NCI-H510A treated with DMSO at 0.1 percent for 48 hours (cell line): ENCODE results near the gene AFAP1.

Experiments
- DNase-seq: peaks from one replicate; lab custom pipeline; 2025; lab: John Stamatoyannopoulos, UW

The AFAP1 gene

DNA sequence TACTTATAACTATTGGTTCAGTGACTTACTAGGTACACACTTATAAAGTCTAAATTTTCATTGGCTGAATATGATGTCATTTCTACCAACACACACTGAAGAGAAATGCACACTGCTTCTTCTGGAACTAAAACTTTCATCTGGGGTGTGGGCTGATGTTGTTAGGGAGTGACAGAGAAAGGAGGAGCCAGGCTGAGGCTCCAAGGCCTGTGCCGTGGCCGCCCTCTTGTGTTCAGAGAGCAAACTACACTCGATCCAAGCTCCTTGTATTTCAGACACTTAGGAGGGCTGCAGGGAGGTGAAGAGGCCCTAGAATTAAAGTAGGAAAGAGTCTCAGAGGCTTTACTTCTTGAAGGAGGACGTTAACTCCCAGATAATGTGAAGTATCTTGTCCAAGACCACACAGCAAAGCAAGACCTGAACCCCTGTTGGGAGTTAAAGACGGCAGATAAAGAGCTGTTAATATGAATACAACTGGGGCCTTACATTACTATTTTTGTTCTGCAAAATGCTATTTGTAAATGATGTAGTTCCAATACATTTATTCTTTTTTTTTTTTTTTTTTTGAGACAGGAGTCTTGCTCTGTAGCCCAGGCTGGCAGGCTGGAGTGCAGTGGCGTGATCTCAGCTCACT lies 137.5 kb downstream of the AFAP1 start:
- peak; percentile 55 for DNase-seq

DNA sequence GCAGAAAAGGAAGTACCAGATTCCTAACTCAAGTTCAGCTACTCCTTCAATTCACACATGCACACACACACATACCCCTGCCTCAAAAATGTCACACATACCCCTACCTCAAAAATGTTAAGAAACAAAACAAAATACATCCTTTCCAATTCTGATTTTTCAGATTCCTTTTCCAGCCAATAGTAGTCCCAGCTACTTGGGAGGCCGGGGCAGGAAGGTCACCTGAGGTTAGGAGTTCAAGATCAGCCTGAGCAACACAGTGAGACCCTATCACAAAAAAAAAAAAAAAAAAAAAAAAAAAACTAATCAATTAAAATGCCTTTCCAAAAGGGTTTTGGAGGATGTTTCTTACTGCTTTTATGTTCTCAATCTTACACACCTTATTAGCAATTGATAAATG lies 138.0 kb downstream of the AFAP1 start:
- no peak for DNase-seq

DNA sequence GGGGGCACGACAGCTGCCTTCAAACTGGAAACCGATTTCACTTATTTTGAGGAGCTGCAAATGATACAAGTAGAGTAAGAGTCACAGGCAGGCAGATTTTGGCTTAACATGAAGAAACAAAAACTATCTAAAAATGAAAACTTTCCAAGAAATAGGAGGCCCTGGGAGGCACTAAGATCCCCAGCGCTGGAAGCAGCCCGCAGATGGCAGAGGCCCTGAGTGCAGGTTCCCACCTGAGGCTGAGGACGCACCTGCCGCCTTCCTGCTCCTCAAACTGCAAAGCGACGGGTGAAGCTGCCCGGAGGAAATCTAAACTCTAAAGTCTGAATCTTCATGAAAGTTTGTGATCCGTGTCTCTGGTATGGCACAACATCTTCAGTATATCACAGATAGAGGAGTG lies 138.7 kb downstream of the AFAP1 start:
- no peak for DNase-seq

DNA sequence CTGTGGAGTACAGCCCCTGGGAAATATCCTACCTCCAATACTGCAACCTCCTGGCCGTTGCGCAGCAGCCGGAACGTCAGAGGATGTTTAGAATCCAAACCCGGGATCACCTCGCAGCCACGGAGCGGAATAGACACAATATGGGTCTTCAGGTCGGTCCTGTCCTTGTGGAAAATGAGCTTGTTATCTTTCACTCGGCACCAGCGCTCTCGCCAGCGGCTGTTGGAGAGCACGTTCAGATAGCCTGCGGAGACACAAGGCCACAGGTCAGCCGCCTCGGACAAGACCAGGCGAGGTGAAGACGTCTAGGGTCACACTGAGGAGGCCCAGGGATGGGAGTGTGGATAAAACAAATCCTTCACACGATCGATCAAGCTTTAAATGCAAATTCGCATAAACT lies 139.3 kb downstream of the AFAP1 start:
- DNase-seq, result no peak

DNA sequence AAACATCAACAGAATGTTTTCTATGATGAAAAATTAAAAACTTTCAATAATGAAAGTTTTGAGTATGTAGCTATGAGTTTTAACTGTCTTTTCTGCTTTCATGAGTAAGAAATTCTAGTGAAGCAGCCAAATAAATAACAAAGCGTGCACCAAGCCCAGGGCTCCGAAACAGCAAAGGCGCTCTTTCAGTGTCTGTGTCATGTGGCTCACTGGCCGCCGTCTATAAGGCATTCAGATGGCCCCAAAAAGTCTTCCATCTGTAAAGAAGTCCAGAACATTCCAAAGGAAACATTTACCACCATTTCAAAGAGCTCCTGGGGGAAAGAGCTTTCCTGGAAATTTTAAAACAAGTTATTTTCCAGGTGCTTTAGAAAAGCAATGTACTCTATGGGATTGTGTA lies 139.9 kb downstream of the AFAP1 start:
- DNase-seq, result no peak

- DNase-seq, result no peak
Measured at GRCh38 chr4:7799306-7799705, 140.4 kb downstream of the AFAP1 start.

DNA sequence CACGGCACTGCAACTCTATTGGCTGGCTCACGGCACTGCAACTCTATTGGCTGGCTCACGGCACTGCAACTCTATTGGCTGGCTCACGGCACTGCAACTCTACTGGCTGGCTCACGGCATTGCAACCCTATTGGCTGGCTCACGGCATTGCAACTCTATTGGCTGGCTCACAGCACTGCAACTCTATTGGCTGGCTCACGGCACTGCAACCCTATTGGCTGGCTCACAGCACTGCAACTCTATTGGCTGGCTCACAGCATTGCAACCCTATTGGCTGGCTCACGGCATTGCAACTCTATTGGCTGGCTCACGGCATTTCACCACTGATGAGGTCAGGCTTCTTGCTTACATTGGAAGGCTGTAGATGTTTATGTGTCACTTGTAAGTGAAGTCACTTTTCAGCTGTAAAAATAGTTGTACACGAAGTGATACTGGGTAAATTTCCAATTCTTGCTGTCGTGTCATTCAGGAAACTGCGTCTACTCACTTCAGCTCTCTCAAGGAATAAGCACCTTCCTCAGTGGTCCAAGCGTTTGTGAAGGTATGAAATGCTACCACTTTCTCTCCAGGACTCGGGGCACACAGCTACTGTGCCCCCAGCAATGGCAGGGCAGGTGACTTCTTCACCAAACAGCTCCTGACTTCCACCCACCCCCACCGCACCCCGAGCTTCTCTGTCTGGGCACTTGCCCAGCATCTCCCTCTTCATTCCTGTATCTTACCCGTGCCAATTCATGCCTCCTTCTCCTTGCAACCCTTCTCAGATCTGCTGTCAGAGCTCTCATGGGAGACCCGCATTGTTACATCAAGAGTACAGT lies 141.3 kb downstream of the AFAP1 start:
- no peak for DNase-seq

DNA sequence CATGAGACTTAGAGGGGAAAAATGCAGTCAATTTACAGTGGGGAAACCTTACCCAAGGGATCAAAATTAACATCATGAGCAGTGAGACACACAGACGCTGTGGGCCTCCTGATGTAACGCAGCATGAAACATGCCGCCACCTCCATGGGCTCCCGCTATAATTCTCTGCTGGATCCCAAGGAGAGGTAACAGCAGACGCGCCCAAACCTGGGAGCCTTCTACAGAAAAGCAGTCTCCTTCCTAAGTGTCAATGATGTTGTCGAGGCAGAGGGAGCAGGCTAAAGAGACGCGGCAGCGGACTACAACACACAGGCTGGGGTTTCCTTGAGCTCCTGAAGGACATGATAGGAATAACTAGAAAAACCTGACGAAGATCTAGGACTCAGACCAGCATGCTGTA lies 142.3 kb downstream of the AFAP1 start:
- no peak for DNase-seq

- DNase-seq, result no peak
Measured at GRCh38 chr4:7795983-7796382, 143.7 kb downstream of the AFAP1 start.

DNA sequence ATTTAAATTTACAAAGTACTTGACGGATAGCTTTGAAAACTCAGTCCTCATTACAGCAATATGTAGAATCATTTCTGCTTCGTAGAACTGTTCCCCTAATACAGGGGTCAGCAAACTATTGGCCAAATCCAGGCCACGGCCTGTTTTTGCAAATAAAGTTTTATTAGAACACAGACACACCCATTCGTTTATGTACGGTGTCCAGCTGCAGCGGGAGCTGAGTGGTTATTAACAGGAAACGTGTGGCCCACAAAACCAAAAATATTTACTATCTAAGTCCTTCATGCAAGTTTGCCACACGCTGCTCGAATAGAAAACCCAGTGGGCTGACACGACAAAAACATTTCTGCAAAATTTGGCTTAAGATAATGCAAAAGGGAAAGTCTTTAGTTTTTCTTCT lies 146.5 kb downstream of the AFAP1 start:
- no peak for DNase-seq

- no peak for DNase-seq
Measured at GRCh38 chr4:7792616-7793015, 147.0 kb downstream of the AFAP1 start.

GRCh38 chr4:7790999-7791398 lies 148.7 kb downstream of the AFAP1 start:
- no peak for DNase-seq

DNA sequence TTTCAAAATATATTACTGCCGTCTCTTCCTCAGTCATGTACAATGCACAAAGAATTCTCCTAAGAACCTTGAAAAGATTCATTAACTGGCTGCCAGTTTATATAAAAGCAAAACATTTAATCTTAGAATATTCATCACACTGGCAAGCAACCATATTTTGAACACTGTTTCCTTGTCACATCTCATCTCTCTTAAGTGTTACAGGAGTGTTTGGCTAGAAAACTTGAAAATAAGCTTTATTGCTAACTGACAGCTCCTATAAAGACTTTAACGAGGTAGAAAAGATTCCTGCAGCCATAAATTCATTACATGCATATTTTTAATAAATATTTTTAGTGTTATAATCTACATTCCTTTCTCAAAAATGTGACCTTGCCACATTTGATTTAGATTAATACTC lies 149.6 kb downstream of the AFAP1 start:
- no peak for DNase-seq

- no peak for DNase-seq
Measured at GRCh38 chr4:7788694-7789425, 150.8 kb downstream of the AFAP1 start.

GRCh38 chr4:7788193-7788592 lies 151.5 kb downstream of the AFAP1 start:
- DNase-seq, result no peak

GRCh38 chr4:7787681-7788141 lies 151.9 kb downstream of the AFAP1 start:
- DNase-seq, result no peak

DNA sequence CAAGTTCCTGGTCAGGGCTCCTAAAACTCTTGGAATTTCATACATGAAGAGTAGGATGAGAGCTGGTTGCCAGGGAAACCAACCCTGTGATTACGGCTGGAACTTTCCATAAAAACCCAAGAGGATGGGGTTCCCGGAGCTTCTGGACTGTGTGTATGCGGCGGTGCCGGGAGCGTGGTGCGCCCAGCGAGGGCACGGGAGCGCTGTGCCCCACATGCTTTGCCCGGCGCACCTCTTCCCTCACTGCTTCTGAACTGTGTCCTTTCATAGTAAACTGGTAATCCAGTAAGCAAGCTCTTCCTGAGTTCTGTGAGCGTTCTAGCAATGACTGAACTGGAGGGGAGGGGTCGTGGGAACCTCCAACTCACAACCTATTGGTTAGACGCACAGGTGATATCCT lies 152.6 kb downstream of the AFAP1 start:
- no peak for DNase-seq

- DNase-seq, result no peak
Measured at GRCh38 chr4:7786517-7786916, 153.1 kb downstream of the AFAP1 start.

DNA sequence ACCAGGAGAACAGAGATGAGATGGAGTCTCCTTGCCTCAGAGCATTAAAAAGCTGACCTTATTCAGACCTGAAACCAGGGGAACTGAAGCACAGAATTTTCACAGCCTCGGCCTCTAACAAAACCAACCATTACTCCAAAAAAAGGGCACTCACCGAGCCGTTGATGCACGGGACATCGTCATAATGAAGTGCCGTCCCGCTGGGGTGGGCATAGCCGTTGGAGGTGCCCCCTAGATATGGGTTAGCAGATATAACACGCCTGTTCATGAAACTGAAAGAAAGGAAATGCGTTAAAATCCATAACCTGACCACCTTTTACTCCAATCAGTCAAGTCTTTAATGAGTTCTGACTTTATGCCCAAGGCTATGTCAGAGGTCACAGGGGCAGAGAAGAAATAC lies 153.6 kb downstream of the AFAP1 start:
- no peak for DNase-seq

DNA sequence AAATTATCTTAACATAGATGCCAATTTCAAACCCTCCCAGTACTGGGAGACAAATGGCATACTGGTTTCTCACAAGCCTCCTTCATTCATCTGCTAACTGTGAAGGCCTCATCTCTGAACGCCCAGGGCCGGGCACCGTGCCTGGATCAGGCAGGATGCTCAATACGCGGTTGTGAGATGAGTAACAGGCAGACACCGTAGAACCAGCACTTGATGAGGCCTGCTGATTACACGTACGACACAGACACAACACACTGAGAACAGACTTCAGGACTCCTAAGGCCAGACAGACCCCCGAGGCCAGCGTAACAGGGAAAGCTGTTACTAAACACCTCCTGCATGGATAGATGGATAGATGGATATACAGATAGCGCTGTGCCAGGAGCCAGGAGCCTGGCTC lies 154.6 kb downstream of the AFAP1 start:
- no peak for DNase-seq

DNA sequence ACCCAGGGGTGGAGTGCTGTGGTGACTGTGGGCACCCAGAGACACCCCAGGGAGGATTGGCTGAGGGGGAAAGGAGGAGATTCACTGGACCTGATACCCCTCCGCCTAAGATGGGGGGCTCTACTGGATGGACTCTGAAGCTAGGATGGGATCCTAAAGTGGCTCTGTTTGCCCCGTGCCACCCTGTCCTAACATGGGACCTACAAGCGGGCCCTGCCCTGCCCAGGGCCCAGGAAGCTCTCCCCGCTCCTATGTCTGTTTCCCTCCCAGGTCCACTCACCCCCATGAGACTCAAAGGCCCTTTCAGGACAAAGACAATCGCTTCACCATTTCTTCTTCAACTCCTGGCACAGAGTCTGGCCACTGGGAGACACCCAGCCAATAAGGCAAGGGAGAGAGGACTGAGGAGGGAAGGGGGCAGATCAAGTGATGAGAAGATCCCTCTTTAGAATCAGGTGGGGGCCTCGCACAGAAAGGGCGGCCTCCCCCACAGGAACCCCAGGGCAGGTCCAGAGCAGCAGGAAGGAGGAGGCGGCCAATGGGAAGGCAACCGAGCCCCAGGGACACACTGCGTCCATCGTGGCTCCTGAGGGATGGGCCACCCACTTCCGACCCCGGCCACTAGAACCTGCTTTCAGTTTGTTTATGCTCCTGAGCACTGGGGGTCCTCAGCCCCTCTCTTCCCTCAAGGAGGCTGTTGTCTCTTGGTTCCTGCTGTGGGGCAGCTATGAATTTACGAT lies 155.4 kb downstream of the AFAP1 start:
- DNase-seq, result no peak

GRCh38 chr4:7783541-7783940 lies 156.1 kb downstream of the AFAP1 start:
- DNase-seq, result no peak
